ENCODE results near the gene SPNS3.

Gene SPNS3

GRCh38 chr17:4426499-4427208, 7.1 kb upstream of the SPNS3 start:
- H3K9me3 ChIP-seq (replicated peaks in 1 of 2; ENCODE audit: control insufficient read depth in 2 of 2, insufficient read depth in 1 of 2, low read depth in 1 of 2, low read length in 2 of 2), result no peaks in the 10 kb centered on the region
- H3K14ac ChIP-seq (ENCODE audit: low read length), result no peak overlapping the region
- no peak overlapping the region for H3K4me3 ChIP-seq (ENCODE audit: low read length in 2 of 2)
- no peak overlapping the region for H2AFZ ChIP-seq (ENCODE audit: low read length)
- no peak overlapping the region for H2BK120ac ChIP-seq (ENCODE audit: low read depth, low read length)
- H3K27ac ChIP-seq (replicated peaks; ENCODE audit: low read length), result no peak overlapping the region
- H3K23ac ChIP-seq (ENCODE audit: low read depth, low read length, poor library complexity), result no peak overlapping the region
- H3K4me2 ChIP-seq (ENCODE audit: insufficient read depth, low read length, poor library complexity, severe bottlenecking), result no peak overlapping the region
- no peaks in the 10 kb centered on the region for H3K79me1 ChIP-seq (ENCODE audit: low read depth, low read length)
- H3K36me3 ChIP-seq (replicated peaks in 1 of 2; ENCODE audit: control insufficient read depth in 2 of 2, insufficient read depth in 2 of 2, low read length in 2 of 2), result no peaks in the 10 kb centered on the region
- peak overlapping the region; percentile 71 for H3K18ac ChIP-seq (ENCODE audit: low read length)
- H2AK5ac ChIP-seq (ENCODE audit: low read depth, low read length), result peak overlapping the region; percentile 86
- H4K8ac ChIP-seq (ENCODE audit: low read depth, low read length), result no peak overlapping the region
- WGBS, 2 donors (ENCODE audit: extremely low coverage in 2 of 2, insufficient read length in 2 of 2, insufficient replicate concordance in 1 of 2), result no CpG with 5 or more reads among the region's 10 CpGs
- H4K91ac ChIP-seq (ENCODE audit: low read depth, low read length, poor library complexity), result no peak overlapping the region
- H2BK12ac ChIP-seq (ENCODE audit: low read length), result no peak overlapping the region
- H3K9ac ChIP-seq (ENCODE audit: low read depth, low read length, poor library complexity), result no peak overlapping the region
- H2BK15ac ChIP-seq (ENCODE audit: low read length), result no peak overlapping the region
- DNase-seq (ENCODE audit: low spot score), result no peak
- H3K27me3 ChIP-seq (ENCODE audit: control insufficient read depth in 3 of 3, insufficient read depth in 3 of 3, low read depth in 1 of 3, low read length in 3 of 3), result no peaks in the 10 kb centered on the region
- no peak overlapping the region for H3K4ac ChIP-seq (ENCODE audit: low read length)
- no peak overlapping the region for H2BK5ac ChIP-seq (ENCODE audit: low read length)
- H3K4me1 ChIP-seq (ENCODE audit: control insufficient read depth in 2 of 2, insufficient read depth in 1 of 2, low read depth in 1 of 2, low read length in 2 of 2), result no peaks in the 10 kb centered on the region

- DNase-seq (ENCODE audit: low spot score), result no peak
- H2BK120ac ChIP-seq (ENCODE audit: low read depth, low read length), result no peak overlapping the region
- no CpG with 5 or more reads among the region's 11 CpGs for WGBS, 2 donors (ENCODE audit: extremely low coverage in 2 of 2, insufficient read length in 2 of 2, insufficient replicate concordance in 1 of 2)
These were observed 6.2 kb upstream of the SPNS3 start for GRCh38 chr17:4427505-4427904.

GRCh38 chr17:4436381-4436780, 2.6 kb downstream of the SPNS3 start:
- no peaks in the 10 kb centered on the region for H3K36me3 ChIP-seq (replicated peaks in 1 of 2; ENCODE audit: control insufficient read depth in 2 of 2, insufficient read depth in 2 of 2, low read length in 2 of 2)
- no peak overlapping the region for H3K14ac ChIP-seq (ENCODE audit: low read length)
- no peaks in the 10 kb centered on the region for H3K9me3 ChIP-seq (replicated peaks in 1 of 2; ENCODE audit: control insufficient read depth in 2 of 2, insufficient read depth in 1 of 2, low read depth in 1 of 2, low read length in 2 of 2)
- WGBS, 2 donors (ENCODE audit: extremely low coverage in 2 of 2, insufficient read length in 2 of 2, insufficient replicate concordance in 1 of 2), result no CpG with 5 or more reads among the region's 4 CpGs
- H2BK12ac ChIP-seq (ENCODE audit: low read length), result no peak overlapping the region
- no peak overlapping the region for H3K4ac ChIP-seq (ENCODE audit: low read length)
- H3K4me3 ChIP-seq (ENCODE audit: low read length in 2 of 2), result no peak overlapping the region
- H3K9ac ChIP-seq (ENCODE audit: low read depth, low read length, poor library complexity), result no peak overlapping the region
- H2AK5ac ChIP-seq (ENCODE audit: low read depth, low read length), result no peak overlapping the region
- H3K27ac ChIP-seq (replicated peaks; ENCODE audit: low read length), result no peak overlapping the region
- H3K4me1 ChIP-seq (ENCODE audit: control insufficient read depth in 2 of 2, insufficient read depth in 1 of 2, low read depth in 1 of 2, low read length in 2 of 2), result no peaks in the 10 kb centered on the region
- no peak overlapping the region for H2BK5ac ChIP-seq (ENCODE audit: low read length)
- H4K91ac ChIP-seq (ENCODE audit: low read depth, low read length, poor library complexity), result no peak overlapping the region
- H4K8ac ChIP-seq (ENCODE audit: low read depth, low read length), result no peak overlapping the region
- no peak for DNase-seq (ENCODE audit: low spot score)
- H2AFZ ChIP-seq (ENCODE audit: low read length), result no peak overlapping the region
- no peak overlapping the region for H3K23ac ChIP-seq (ENCODE audit: low read depth, low read length, poor library complexity)
- H2BK120ac ChIP-seq (ENCODE audit: low read depth, low read length), result no peak overlapping the region
- no peak overlapping the region for H3K4me2 ChIP-seq (ENCODE audit: insufficient read depth, low read length, poor library complexity, severe bottlenecking)
- no peak overlapping the region for H3K18ac ChIP-seq (ENCODE audit: low read length)
- peaks cover 0 to 14% (median 0%) of the 10 kb centered on the region in 3 experiments for H3K27me3 ChIP-seq (ENCODE audit: control insufficient read depth in 3 of 3, insufficient read depth in 3 of 3, low read depth in 1 of 3, low read length in 3 of 3)
- H2BK15ac ChIP-seq (ENCODE audit: low read length), result no peak overlapping the region
- H3K79me1 ChIP-seq (ENCODE audit: low read depth, low read length), result no peaks in the 10 kb centered on the region

More at GRCh38 chr17:4427505-4427904, 6.2 kb upstream of the SPNS3 start:
- Histone ChIP-seq H4K8ac (ENCODE audit: low read depth, low read length) (no peak overlapping the region), H3K14ac (ENCODE audit: low read length) (no peak overlapping the region), H2BK12ac (ENCODE audit: low read length) (no peak overlapping the region), H3K4me1 (ENCODE audit: control insufficient read depth in 2 of 2, insufficient read depth in 1 of 2, low read depth in 1 of 2, low read length in 2 of 2) (no peaks in the 10 kb centered on the region), H4K91ac (ENCODE audit: low read depth, low read length, poor library complexity) (no peak overlapping the region), H3K36me3 (replicated peaks in 1 of 2; ENCODE audit: control insufficient read depth in 2 of 2, insufficient read depth in 2 of 2, low read length in 2 of 2) (no peaks in the 10 kb centered on the region), H3K23ac (ENCODE audit: low read depth, low read length, poor library complexity) (no peak overlapping the region), H3K27ac (replicated peaks; ENCODE audit: low read length) (no peak overlapping the region), H3K27me3 (ENCODE audit: control insufficient read depth in 3 of 3, insufficient read depth in 3 of 3, low read depth in 1 of 3, low read length in 3 of 3) (no peaks in the 10 kb centered on the region), H3K4me2 (ENCODE audit: insufficient read depth, low read length, poor library complexity, severe bottlenecking) (no peak overlapping the region), H2AK5ac (ENCODE audit: low read depth, low read length) (no peak overlapping the region), H3K9me3 (replicated peaks in 1 of 2; ENCODE audit: control insufficient read depth in 2 of 2, insufficient read depth in 1 of 2, low read depth in 1 of 2, low read length in 2 of 2) (no peaks in the 10 kb centered on the region), H2BK5ac (ENCODE audit: low read length) (no peak overlapping the region), H3K79me1 (ENCODE audit: low read depth, low read length) (no peaks in the 10 kb centered on the region), H2BK15ac (ENCODE audit: low read length) (peak overlapping the region; percentile 15), H3K18ac (ENCODE audit: low read length) (no peak overlapping the region), H3K9ac (ENCODE audit: low read depth, low read length, poor library complexity) (no peak overlapping the region), H3K4me3 (ENCODE audit: low read length in 2 of 2) (no peak overlapping the region), H2AFZ (ENCODE audit: low read length) (no peak overlapping the region), H3K4ac (ENCODE audit: low read length) (no peak overlapping the region)

GRCh38 chr17:4436846-4437245, 3.1 kb downstream of the SPNS3 start:
- Histone ChIP-seq H2BK5ac (ENCODE audit: low read length) (no peak overlapping the region), H4K91ac (ENCODE audit: low read depth, low read length, poor library complexity) (no peak overlapping the region), H3K18ac (ENCODE audit: low read length) (no peak overlapping the region), H3K27me3 (ENCODE audit: control insufficient read depth in 3 of 3, insufficient read depth in 3 of 3, low read depth in 1 of 3, low read length in 3 of 3) (peaks cover 0 to 14% (median 0%) of the 10 kb centered on the region in 3 experiments), H3K27ac (replicated peaks; ENCODE audit: low read length) (no peak overlapping the region), H4K8ac (ENCODE audit: low read depth, low read length) (no peak overlapping the region), H3K4me3 (ENCODE audit: low read length in 2 of 2) (no peak overlapping the region), H3K4ac (ENCODE audit: low read length) (no peak overlapping the region), H3K4me1 (ENCODE audit: control insufficient read depth in 2 of 2, insufficient read depth in 1 of 2, low read depth in 1 of 2, low read length in 2 of 2) (no peaks in the 10 kb centered on the region), H3K23ac (ENCODE audit: low read depth, low read length, poor library complexity) (no peak overlapping the region), H3K4me2 (ENCODE audit: insufficient read depth, low read length, poor library complexity, severe bottlenecking) (no peak overlapping the region), H2BK15ac (ENCODE audit: low read length) (no peak overlapping the region), H3K9ac (ENCODE audit: low read depth, low read length, poor library complexity) (no peak overlapping the region), H3K36me3 (replicated peaks in 1 of 2; ENCODE audit: control insufficient read depth in 2 of 2, insufficient read depth in 2 of 2, low read length in 2 of 2) (no peaks in the 10 kb centered on the region), H3K9me3 (replicated peaks in 1 of 2; ENCODE audit: control insufficient read depth in 2 of 2, insufficient read depth in 1 of 2, low read depth in 1 of 2, low read length in 2 of 2) (no peaks in the 10 kb centered on the region), H2BK12ac (ENCODE audit: low read length) (no peak overlapping the region), H3K79me1 (ENCODE audit: low read depth, low read length) (no peaks in the 10 kb centered on the region), H2AFZ (ENCODE audit: low read length) (no peak overlapping the region), H2AK5ac (ENCODE audit: low read depth, low read length) (no peak overlapping the region), H2BK120ac (ENCODE audit: low read depth, low read length) (no peak overlapping the region), H3K14ac (ENCODE audit: low read length) (no peak overlapping the region)
- DNase-seq (ENCODE audit: low spot score), result no peak
- no CpG with 5 or more reads among the region's 7 CpGs for WGBS, 2 donors (ENCODE audit: extremely low coverage in 2 of 2, insufficient read length in 2 of 2, insufficient replicate concordance in 1 of 2)

All from neuronal stem cell (in vitro differentiated cells).